ENCODE results near the gene HAVCR1. TPM values are rescaled to one million over a fixed set of nuclear protein-coding genes. Genes with fewer than 3 reads are reported as not detected.

HAVCR1 gene
- total RNA-seq, 4 donors from 2014 or later: 0.60 to 3.7 (median 2.9) TPM; not detected in 1

DNA sequence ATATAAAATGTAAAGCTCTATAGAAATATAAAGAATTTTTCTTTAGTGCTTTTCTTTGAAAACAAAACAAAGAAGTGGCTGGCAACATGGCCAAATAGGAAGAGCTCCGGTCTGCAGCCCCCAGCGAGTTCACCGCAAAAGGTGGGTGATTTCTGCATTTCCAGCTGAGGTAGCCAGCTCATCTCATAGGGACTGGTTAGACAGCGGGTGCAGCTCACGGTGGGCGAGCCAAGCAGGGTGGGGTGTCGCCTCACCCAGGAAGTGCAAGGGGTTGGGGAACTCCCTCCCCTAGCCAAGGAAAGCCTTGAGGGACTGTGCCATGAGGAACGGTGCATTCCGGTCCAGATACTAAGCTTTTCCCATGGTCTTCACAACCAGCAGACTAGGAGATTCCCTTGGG is 74.9 kb downstream of the HAVCR1 start:
- intact Hi-C loops (cut with DNase I; ENCODE audit: low total_unique reads) (no loop called here), in situ Hi-C loops (cut with MboI; ENCODE audit: low pct_ligation_motif_present in 1 of 4, low pct_unique_long_range_greater_than_20kb in 1 of 4, low sequenced_read_pairs in 3 of 4) (no loop called here)
- 82 to 100% methylated on average over 3 to 9 of the region's 9 CpGs for WGBS, 2 donors (ENCODE audit: low coverage in 1 of 2)

DNA sequence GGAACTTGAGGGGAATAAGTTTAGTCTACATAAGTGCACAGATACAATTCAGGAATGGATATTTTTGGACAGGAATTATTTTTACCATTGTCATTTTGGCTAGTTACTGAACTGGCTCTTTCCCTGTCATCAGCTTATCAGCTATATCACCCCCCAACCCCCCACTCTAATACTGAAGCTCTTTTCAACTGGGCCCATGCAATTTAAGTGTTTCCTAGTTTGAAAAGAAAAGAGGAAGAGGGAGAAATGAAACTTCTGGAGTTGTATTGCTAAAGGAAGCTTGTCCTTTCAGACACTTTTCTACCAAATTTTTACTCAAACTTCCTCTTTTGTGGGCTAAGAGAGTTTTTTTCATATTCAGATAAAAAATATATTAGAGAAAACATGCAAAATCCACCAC is 77.4 kb downstream of the HAVCR1 start:
- H3K27ac ChIP-seq: no peak overlapping the region
- intact Hi-C loops (cut with DNase I; ENCODE audit: low total_unique reads) (no loop called here), in situ Hi-C loops (cut with MboI; ENCODE audit: low pct_ligation_motif_present in 1 of 4, low pct_unique_long_range_greater_than_20kb in 1 of 4, low sequenced_read_pairs in 3 of 4) (no loop called here)
- H3K9me3 ChIP-seq: no peaks in the 10 kb centered on the region
- no peaks in the 10 kb centered on the region for H3K36me3 ChIP-seq
- no peaks in the 10 kb centered on the region for H3K27me3 ChIP-seq
- DNase-seq: no peak
- no peak for TF ChIP-seq POLR2A (IDR thresholded peaks at IDR 0.05)
- no peak overlapping the region for H3K4me3 ChIP-seq
- H3K4me1 ChIP-seq: no peaks in the 10 kb centered on the region

More for the DNA sequence above, 74.9 kb downstream of the HAVCR1 start:
- no peaks in the 10 kb centered on the region for H3K4me1 ChIP-seq
- H3K4me3 ChIP-seq: no peak overlapping the region
- H3K27me3 ChIP-seq: no peaks in the 10 kb centered on the region
- H3K36me3 ChIP-seq: no peaks in the 10 kb centered on the region
- no peak for DNase-seq
- TF ChIP-seq, protein P1, sequence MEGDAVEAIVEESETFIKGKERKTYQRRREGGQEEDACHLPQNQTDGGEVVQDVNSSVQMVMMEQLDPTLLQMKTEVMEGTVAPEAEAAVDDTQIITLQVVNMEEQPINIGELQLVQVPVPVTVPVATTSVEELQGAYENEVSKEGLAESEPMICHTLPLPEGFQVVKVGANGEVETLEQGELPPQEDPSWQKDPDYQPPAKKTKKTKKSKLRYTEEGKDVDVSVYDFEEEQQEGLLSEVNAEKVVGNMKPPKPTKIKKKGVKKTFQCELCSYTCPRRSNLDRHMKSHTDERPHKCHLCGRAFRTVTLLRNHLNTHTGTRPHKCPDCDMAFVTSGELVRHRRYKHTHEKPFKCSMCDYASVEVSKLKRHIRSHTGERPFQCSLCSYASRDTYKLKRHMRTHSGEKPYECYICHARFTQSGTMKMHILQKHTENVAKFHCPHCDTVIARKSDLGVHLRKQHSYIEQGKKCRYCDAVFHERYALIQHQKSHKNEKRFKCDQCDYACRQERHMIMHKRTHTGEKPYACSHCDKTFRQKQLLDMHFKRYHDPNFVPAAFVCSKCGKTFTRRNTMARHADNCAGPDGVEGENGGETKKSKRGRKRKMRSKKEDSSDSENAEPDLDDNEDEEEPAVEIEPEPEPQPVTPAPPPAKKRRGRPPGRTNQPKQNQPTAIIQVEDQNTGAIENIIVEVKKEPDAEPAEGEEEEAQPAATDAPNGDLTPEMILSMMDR (IDR thresholded peaks at IDR 0.05): no peak
- TF ChIP-seq EP300 (IDR thresholded peaks at IDR 0.05; ENCODE audit: low read depth) (no peak), POLR2AphosphoS5 (IDR thresholded peaks at IDR 0.05) (no peak), POLR2A (IDR thresholded peaks at IDR 0.05) (no peak)
- no peak overlapping the region for H3K27ac ChIP-seq
- H3K9me3 ChIP-seq: no peaks in the 10 kb centered on the region

Other genes with a start within 250 kb of the HAVCR1 start
- not detected for gene PPP1R2B, start 208.8 kb downstream of the HAVCR1 start, total RNA-seq
- 1 to 10 TPM; 1.4 to 3.0 (median 2.3) TPM for gene TIMD4, start 95.9 kb downstream of the HAVCR1 start, total RNA-seq
- gene HAVCR2, start 49.9 kb upstream of the HAVCR1 start, total RNA-seq: 1 to 10 TPM in 3 of 4 donors, under 1 TPM in 1; 0.20 to 6.7 (median 3.2) TPM
- 10 to 100 TPM in 2 of 4 donors, 1 to 10 TPM in 1, not detected in 1; 10.0 to 12.1 (median 11.0) TPM for gene MED7, start 83.7 kb upstream of the HAVCR1 start, total RNA-seq
- gene GARIN3, start 107.1 kb upstream of the HAVCR1 start, total RNA-seq: not detected
- gene ITK, start 121.7 kb upstream of the HAVCR1 start, total RNA-seq: 10 to 100 TPM in 1 of 4 donors, 1 to 10 TPM in 2, under 1 TPM in 1; 0.40 to 43.4 (median 5.0) TPM
- gene CYFIP2, start 207.0 kb upstream of the HAVCR1 start, total RNA-seq: 100 to 1,000 TPM in 1 of 4 donors, 10 to 100 TPM in 3; 34.0 to 134 (median 41.6) TPM

All from transverse colon (tissue), 4 donors.